CD4-positive, alpha-beta T cell treated with Interferon gamma for 1 hour (primary cell): ENCODE data around the gene GAREM1.
"Not testable (repeated sequence)": the region's sequence is repeated elsewhere in the genome, so short reads cannot be mapped to it uniquely, and the experiment has no call there.

ENCODE experiments used
- DNase-seq: peaks from one replicate; pipeline ENCODE4 v3.0.0-alpha.2; 2020

Gene GAREM1

GRCh38 chr18:32321826-32322225, 148.9 kb downstream of the GAREM1 start:
- no peak for DNase-seq

- DNase-seq, result no peak
Measured at GRCh38 chr18:32319084-32319483, 151.6 kb downstream of the GAREM1 start.

GRCh38 chr18:32318581-32318980, 152.1 kb downstream of the GAREM1 start:
- DNase-seq, result no peak

- no peak for DNase-seq
Measured at GRCh38 chr18:32317651-32318050, 153.0 kb downstream of the GAREM1 start.

GRCh38 chr18:32315881-32316280, 154.8 kb downstream of the GAREM1 start:
- DNase-seq, result no peak

GRCh38 chr18:32310774-32311173, 159.9 kb downstream of the GAREM1 start:
- DNase-seq, result no peak

GRCh38 chr18:32310101-32310500, 160.6 kb downstream of the GAREM1 start:
- no peak for DNase-seq

- DNase-seq, result no peak
Measured at GRCh38 chr18:32308493-32309120, 162.1 kb downstream of the GAREM1 start.

- no peak for DNase-seq
Measured at GRCh38 chr18:32303400-32303799, 167.3 kb downstream of the GAREM1 start.

- no peak for DNase-seq
Measured at GRCh38 chr18:32302806-32303205, 167.9 kb downstream of the GAREM1 start.

GRCh38 chr18:32301976-32302743, 168.5 kb downstream of the GAREM1 start:
- no peak for DNase-seq

GRCh38 chr18:32301361-32301760, 169.3 kb downstream of the GAREM1 start:
- no peak for DNase-seq

- no peak for DNase-seq
Measured at GRCh38 chr18:32300914-32301313, 169.8 kb downstream of the GAREM1 start.

GRCh38 chr18:32299484-32299883, 171.2 kb downstream of the GAREM1 start:
- DNase-seq, result no peak

GRCh38 chr18:32298171-32298667, 172.5 kb downstream of the GAREM1 start:
- no peak for DNase-seq

- no peak for DNase-seq
Measured at GRCh38 chr18:32297579-32298170, 173.0 kb downstream of the GAREM1 start.

- no peak for DNase-seq
Measured at GRCh38 chr18:32296851-32297250, 173.8 kb downstream of the GAREM1 start.

- DNase-seq, result no peak
Measured at GRCh38 chr18:32295604-32296003, 175.1 kb downstream of the GAREM1 start.

GRCh38 chr18:32293107-32293506, 177.6 kb downstream of the GAREM1 start:
- DNase-seq, result no peak

- not testable (repeated sequence) for DNase-seq
Measured at GRCh38 chr18:32291623-32292022, 179.1 kb downstream of the GAREM1 start.

- DNase-seq, result no peak
Measured at GRCh38 chr18:32290810-32291209, 179.9 kb downstream of the GAREM1 start.

GRCh38 chr18:32289483-32290075, 181.1 kb downstream of the GAREM1 start:
- no peak for DNase-seq

GRCh38 chr18:32287873-32288272, 182.8 kb downstream of the GAREM1 start:
- DNase-seq, result no peak

GRCh38 chr18:32287249-32287648, 183.4 kb downstream of the GAREM1 start:
- DNase-seq, result no peak
